Measurements from ENCODE around the gene DCAF15.
"Not testable (repeated sequence)": the region's sequence is repeated elsewhere in the genome, so short reads cannot be mapped to it uniquely, and the experiment has no call there.

Gene DCAF15

DNA sequence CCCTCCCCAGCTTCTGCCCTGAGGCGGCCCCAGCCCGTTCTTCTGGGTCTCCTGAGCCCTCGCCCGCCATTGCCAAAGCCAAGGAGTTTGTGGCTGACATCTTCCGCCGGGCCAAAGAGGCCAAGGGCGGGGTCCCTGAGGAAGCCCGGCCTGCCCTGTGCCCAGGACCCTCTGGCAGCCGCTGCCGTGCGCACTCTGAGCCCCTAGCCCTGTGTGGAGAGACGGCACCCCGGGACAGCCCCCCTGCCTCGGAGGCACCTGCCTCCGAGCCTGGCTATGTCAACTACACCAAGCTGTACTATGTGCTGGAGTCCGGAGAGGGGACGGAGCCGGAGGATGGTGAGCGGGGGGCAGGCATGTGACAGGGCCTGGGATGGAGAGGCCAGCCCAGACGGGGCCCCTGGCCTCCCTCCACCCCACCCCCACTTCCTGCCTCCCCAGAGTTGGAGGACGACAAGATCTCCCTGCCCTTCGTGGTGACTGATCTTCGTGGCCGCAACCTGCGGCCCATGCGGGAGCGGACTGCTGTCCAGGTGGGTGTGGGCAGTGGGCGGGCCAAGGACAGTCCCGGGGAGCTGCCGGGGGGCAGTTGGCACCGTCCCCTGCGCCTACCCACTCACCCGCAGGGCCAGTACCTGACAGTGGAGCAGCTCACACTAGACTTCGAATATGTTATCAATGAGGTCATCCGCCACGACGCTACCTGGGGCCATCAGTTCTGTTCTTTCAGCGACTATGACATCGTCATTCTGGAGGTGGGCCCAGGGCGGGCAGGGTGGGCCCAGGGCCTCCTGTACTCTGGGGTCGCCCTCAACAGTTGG is 7.0 kb downstream of the DCAF15 start:
- in situ Hi-C loops (cut with MboI; ENCODE audit: low sequenced_read_pairs): no loop called here

DNA sequence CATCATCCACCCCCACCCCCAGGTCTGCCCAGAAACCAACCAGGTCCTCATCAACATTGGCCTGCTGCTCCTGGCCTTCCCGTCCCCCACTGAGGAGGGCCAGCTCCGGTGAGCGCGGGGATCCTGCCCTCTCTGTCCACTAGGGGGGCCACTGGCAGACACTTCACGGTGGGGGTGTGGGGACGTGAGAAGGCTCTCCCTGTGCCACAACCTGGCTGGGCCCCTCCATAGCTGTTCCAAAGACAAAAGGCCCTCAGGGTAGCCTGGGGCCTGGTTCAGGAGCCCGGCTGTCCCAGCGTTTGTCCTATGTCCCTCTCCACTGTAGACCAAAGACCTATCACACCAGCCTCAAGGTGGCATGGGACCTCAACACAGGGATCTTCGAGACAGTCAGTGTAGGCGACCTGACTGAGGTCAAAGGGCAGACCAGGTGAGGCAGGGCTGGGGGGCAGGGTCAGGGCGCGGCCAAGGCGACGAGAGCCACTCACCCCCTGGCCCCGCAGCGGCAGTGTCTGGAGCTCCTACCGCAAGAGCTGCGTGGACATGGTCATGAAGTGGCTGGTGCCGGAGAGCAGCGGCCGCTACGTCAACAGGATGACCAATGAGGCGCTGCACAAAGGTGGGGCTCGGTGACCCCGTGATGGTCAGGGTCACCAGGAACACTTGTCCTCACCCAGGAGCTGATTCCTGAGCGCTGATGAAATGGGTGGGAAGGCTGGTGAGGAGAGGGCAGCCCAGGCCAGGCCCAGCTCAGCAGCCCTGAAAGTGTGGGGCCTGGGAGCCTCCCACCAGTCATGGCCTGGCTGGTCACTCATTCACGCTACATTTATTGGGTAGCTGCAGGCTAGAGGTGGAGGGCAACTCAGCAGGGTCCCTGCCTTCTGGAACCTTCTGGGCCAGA is 7.9 kb downstream of the DCAF15 start:
- in situ Hi-C loops (cut with MboI; ENCODE audit: low sequenced_read_pairs): no loop called here

GRCh38 chr19:13960863-13961784 is 8.8 kb downstream of the DCAF15 start:
- in situ Hi-C loops (cut with MboI; ENCODE audit: low sequenced_read_pairs): no loop called here

DNA sequence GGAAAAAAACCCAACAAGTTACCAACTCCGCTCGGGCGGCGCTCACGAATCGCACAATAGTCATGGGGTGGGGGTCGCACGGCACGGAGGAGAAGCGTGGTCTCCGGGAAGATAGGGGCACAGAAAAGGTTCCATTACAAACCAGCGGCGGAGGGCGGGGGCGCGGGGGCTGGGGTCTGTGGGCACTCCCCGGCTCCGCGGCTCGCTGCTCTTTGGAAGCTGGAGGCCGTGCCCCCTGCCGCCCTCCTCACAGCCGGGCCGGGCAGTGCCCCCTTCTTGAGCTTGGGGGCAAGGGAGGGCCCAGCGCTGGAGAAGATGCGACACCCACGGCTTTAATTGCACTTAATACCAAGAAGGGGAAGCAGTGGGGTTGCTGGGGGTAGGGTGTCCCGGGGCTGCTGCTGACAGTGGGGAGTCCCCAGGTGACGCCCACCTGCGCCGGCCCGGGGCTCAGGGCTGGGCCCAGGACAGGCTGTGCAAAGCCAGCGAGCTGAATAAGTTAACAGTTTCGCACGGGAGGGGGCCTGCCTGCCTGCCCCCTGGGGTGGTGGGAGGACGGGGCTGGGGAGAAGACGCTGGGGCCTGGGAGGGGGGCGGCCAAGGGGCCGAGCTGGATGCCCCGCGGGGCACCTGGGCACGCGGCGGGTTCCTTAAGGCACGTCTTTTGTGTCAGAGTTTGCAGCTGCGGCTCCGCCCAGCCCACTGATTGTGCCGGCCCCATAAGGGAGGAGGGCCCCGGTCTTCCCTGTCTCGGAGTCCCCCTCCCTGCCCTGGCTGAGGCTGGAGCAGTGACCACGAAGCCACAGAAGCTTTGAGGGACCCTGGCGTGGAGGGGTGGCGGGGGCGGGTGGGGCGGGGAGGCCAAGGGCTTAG is 9.8 kb downstream of the DCAF15 start:
- in situ Hi-C loops (cut with MboI; ENCODE audit: low sequenced_read_pairs): no loop called here

GRCh38 chr19:13962699-13963602 is 10.6 kb downstream of the DCAF15 start:
- in situ Hi-C loops (cut with MboI; ENCODE audit: low sequenced_read_pairs): no loop called here

DNA sequence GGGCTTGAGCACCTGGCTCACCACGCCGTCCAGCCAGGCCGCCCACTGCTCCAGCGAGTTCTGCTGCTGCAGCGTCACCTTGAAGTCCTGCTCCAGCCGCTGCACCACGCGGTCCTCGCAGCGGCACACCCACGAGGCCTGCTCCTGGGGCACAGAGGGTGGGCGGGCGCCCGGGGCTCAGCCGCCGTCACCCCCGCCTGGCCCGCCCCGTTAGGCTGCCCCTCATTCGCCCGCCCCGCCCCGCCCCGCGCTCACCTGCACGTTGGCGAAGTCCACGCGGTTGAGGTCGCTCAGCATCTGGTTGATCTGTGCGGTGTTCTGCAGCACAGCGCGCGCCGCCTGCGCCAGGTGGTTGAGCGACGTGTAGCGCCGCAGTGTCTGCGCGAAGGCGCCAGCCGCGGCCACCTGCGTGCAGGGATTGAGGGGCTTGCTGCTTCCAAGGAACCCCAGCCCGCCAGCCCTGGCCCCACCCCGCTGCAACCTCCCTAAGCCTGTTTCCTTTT is 11.3 kb downstream of the DCAF15 start:
- in situ Hi-C loops (cut with MboI; ENCODE audit: low sequenced_read_pairs): no loop called here

GRCh38 chr19:13964776-13965175 is 12.5 kb downstream of the DCAF15 start:
- in situ Hi-C loops (cut with MboI; ENCODE audit: low sequenced_read_pairs): no loop called here

GRCh38 chr19:13965377-13965896 is 13.1 kb downstream of the DCAF15 start:
- in situ Hi-C loops (cut with MboI; ENCODE audit: low sequenced_read_pairs): no loop called here

DNA sequence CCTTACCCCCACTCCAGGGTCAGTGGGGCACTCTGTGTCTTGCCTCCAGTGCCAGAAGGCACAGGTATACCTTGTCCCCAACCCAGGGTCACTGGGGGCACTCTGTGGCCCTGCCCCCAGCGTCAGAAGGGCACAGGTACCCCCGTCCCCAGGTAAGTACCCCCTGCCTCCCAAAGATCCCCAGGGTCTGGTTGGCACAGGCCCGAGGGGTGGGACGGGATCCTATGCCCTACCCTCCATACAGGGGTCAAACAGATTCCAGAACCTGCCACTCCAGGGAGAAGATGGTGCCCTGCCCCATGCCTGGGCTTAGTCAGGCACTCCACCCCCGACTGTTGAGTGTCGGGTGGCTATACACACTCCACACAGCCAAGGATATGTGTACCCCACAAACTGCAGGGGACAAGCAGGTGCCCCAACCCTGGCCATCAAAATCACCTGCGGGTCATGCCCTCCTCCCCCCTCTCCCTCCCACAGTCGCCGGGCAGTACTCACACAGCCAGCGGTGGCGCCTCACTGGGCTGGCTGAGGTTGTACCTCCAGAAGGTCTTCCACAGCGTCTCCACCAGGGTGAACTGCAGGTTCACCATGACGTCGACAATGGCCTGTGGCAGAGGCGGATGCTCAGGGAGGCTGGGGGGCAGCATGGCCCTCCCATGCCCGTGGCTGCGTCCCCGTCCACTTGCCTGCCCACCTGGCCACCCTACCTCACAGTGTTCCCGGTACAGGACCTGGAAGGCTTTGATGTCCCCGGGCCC is 13.8 kb downstream of the DCAF15 start:
- in situ Hi-C loops (cut with MboI; ENCODE audit: low sequenced_read_pairs): no loop called here

GRCh38 chr19:13966684-13967128 is 14.4 kb downstream of the DCAF15 start:
- in situ Hi-C loops (cut with MboI; ENCODE audit: low sequenced_read_pairs): no loop called here

- in situ Hi-C loops (cut with MboI; ENCODE audit: low sequenced_read_pairs): not testable (repeated sequence)
Observed at GRCh38 chr19:13967206-13967605, 14.9 kb downstream of the DCAF15 start.

- in situ Hi-C loops (cut with MboI; ENCODE audit: low sequenced_read_pairs): no loop called here
Observed at GRCh38 chr19:13968383-13968935, 16.1 kb downstream of the DCAF15 start.

DNA sequence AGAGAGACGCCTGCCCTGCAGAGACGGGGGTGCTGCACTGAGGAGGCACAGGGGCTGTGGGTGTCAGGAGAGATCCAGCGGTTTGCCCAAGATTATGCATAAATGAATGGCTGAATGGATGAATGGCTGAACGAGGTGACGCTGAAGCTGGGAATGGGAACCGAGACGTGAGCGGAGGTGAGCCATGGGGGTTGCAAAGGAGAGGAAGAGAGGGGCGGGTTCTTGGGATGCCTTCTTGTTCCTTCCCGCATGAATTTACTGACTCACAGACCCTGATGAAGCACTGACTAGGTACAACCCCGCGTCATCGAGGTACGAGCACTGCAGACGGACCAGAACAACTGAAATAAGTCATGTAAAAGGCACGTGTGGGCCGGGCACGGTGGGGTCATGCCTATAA is 16.7 kb downstream of the DCAF15 start:
- in situ Hi-C loops (cut with MboI; ENCODE audit: low sequenced_read_pairs): no loop called here

GRCh38 chr19:13969897-13970296 is 17.6 kb downstream of the DCAF15 start:
- in situ Hi-C loops (cut with MboI; ENCODE audit: low sequenced_read_pairs): no loop called here

GRCh38 chr19:13971868-13972267 is 19.6 kb downstream of the DCAF15 start:
- in situ Hi-C loops (cut with MboI; ENCODE audit: low sequenced_read_pairs): not testable (repeated sequence)

DNA sequence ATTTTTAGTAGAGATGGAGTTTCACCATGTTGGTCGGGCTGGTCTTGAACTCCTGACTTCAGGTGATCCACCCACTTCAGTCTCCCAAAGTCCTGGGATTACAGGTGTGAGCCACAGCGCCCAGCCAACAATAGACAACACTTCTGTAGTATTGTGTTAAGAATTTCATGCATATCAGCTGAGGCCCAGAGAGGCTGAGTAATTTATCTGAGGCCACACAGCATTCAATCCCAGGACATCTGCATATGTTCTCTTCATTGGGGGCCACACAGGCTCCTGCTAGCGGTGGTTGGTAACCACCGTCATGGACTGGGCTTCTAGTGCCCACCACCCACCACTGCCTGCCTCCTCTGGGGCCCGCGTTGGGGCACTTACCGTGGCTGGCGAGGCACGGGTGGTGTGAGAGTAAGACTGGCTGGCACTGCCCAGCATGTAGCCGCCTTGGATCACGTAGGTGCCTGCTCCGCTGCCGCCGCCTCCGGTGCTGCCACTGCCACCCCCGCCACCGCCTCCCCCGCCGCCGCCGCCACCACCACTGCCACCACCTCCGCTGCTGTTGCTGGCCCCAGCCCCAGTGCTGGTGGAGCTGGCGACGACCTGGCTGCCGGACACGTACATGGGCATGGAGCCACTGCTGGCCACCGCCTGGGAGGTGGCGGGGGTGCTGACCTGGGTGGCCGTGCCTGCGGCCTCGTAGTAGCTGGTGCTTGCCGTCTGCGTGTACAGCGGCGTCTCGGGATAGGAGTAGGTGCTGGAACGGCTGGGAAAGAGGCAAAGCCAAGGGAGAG is 20.3 kb downstream of the DCAF15 start:
- in situ Hi-C loops (cut with MboI; ENCODE audit: low sequenced_read_pairs): no loop called here

- in situ Hi-C loops (cut with MboI; ENCODE audit: low sequenced_read_pairs): not testable (repeated sequence)
Observed at GRCh38 chr19:13973479-13973878, 21.2 kb downstream of the DCAF15 start.
